GM15510 (cell line): ENCODE measurements around the gene CD1C.

Experiments used
- POLR2A ChIP-seq: IDR thresholded peaks from 3 replicates; pipeline ENCODE4 v1.6.1; 2011; ENCODE audit warnings: borderline replicate concordance; ENCODE audit not compliant: insufficient read length; ENCODE audit errors: extremely low read depth

The CD1C gene

GRCh38 chr1:158323866-158324265 is 34.1 kb downstream of the CD1C start:
- TF ChIP-seq POLR2A: no peak

- TF ChIP-seq POLR2A: no peak
Measured at GRCh38 chr1:158324395-158324794, 34.7 kb downstream of the CD1C start.

DNA sequence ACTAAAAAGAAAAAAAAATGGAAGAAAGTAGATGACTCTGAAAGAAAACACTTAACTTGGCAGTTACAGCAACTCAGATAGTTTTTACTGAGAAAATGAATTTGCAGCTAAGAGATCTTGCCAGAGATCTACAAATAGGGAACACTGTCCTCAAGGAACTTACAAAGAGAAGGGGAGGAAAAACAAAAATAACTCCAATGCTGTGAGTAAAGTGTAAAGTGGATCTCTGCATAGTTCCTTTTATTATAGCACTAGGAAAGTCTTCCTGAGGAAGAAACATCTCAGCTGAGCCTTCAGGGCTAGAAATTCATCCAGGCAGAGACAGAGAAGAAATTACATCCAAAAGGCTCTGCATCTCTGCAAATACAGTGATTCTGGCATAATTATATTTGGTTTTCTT is 37.8 kb downstream of the CD1C start:
- no peak for TF ChIP-seq POLR2A

DNA sequence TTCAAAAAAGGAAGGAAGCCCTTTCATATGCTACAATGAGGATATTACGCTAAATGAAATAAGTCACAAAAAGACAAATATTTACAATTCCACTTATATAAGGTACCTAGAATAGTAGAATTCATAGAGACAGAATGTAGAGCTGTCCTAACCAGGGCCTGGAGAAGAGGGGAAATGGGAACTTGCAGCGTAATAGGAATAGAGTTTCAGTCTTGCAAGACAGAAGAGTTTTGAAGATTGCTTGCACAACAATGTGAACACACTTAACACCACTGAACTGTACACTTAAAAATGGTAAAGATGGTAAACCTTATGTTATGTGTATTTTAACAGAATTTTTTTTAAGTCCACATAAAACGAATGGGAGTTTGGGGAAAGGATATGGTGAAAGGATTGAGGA is 38.7 kb downstream of the CD1C start:
- no peak for TF ChIP-seq POLR2A

- no peak for TF ChIP-seq POLR2A
Measured at GRCh38 chr1:158329300-158329699, 39.6 kb downstream of the CD1C start.

DNA sequence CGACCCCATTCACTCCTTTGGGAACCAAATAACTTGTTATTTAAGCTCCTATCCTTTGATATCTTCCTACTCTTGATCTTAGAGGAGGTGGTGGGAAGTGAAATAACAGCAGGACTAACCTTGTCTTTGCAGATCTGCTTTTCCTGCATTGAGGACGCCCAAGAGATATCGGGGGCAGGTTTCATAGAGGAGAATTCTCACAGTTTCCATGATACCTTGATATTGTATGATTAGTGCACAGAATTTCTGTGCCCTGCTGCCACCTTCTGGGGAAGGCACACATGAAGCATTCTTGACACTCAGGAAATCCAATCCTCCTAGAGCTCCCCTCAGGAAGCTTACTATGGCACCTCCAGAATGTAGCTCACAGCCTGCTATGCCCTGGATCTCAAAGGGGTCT is 40.0 kb downstream of the CD1C start:
- no peak for TF ChIP-seq POLR2A

DNA sequence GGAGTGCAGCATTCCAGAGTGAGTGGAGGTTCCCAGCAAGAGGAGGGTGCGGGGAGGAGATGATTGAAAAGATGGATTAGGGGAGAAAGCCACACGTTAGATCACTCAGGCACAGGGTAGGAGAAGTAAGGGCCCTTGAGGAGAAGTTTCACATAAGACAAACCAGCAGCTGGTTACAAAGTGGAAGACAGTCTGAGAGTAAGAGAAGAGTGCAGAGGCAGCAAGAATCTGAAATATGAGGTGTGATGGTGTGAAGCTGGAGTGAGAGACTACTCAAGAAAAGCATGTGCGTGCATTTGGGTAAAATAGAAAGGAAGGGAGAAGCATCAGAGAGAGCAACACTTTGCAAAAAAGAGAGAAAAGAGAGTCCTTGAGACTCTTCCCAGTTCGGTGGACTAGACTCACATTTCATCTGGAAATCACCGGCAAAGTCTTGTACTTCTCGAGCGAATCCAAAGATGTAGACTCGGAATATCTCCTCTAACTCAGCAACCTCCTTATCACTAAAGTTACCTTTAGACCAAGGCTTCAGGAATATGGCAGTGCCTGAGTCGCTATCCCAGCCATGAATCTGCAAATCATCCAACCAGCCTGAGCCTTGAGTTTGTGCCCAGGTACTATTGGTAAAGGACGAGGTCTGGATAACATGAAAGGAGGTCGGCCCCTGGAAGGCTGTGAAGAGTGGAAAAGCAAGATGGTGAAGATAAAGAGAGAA is 40.8 kb downstream of the CD1C start:
- no peak for TF ChIP-seq POLR2A

GRCh38 chr1:158331106-158331425 is 41.3 kb downstream of the CD1C start:
- TF ChIP-seq POLR2A: no peak

DNA sequence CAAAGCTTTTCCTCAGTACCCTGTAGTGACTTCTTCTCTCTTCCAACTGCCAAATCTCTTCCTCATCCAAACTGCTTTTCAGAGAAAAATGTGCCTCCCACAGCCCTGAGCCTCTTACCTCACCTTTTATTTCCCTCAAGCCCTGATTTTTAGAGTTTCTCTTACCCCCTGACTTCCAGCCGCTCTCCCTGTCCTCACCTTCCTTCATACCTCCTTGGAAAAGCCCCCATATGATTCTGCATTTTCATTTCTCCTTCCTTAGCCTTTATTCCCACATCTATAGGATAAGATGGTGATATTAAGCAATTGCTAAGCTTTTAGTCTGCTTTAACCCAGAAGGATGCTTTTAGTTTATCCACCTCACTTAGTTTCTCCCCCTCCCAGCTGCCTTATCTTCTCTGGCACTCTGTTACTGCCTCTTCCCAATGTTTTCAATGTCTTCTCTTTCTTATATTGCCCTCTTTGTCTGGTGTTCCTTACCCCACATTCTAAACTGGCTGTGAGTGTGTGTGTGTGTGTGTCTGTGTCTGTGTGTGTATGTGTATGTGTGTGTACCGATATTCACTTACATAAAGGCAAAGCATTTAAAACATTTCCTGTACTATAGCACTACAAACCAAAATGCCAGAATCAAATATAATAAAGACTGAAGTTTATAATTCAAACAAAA is 41.9 kb downstream of the CD1C start, which contains the start of gene CD1B:
Gene CD1B, minus strand, starts transcription at position 51 of the 670 bp plus-strand sequence. CDS start 108 bp downstream, outside the sequence.
- no peak for TF ChIP-seq POLR2A

DNA sequence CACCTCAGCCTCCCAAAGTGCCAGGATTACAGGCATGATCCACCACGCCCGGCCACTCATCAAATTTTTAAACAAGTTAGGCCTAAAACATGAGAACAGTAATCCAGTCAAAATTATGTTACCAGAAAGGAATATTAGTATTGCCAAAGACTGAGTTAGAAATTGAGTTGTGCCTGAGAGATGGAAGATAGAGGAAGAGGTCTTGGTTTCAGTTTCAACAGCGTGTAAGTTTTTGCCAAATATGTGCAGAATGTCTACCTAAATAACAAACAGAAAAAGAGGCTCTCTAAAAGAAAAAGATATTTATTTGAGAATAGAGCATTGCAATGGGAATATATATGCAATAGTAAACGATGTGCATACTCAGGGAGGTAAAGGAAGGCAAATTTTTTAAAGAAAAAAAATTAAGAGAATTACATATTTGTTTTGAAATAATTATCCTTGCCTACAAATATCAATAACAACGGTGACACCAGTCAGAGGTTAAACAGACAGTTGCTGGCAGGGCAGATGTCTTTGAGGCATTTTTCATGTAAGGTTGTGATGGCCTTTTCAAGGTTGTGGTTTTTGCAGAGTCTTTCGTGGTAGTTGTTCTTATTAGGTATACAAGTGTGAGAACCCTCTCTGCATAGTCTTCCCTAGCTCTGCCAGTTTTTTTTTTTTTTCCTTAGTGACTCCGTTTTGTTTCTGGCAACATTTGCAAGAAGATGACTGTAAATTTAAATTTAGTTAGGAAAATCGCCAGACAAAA is 43.9 kb downstream of the CD1C start:
- TF ChIP-seq POLR2A: no peak

DNA sequence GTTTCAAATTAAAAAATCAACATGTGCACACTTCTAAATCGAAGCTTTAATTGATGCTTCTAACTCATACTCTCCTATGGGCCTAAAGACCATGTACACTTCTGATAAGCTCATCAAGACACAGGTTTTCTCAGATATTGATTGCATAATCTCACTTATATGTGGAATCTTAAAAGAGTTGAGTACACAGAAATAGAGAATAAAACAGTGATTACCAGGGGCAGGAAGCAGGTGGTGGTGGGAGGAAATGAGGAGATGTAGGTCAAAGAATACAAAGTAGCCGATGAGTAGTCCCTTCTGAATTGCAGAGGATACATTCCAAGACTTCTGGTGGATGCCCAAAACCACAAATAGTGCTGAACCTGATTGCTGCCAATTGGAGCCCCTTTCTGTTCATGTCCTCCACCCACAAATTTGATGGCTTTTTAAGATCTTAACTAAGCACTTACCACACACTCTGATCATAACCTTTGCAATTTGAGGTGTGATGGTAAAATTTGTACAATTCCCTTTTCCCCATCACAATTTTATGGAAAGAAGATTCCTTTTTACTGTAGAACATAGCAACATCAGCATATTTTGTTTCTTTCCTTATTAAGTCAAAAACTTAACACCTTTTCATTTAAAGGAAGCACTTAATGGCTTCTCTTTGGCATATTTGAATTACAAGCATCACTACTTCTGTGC is 44.9 kb downstream of the CD1C start:
- no peak for TF ChIP-seq POLR2A

DNA sequence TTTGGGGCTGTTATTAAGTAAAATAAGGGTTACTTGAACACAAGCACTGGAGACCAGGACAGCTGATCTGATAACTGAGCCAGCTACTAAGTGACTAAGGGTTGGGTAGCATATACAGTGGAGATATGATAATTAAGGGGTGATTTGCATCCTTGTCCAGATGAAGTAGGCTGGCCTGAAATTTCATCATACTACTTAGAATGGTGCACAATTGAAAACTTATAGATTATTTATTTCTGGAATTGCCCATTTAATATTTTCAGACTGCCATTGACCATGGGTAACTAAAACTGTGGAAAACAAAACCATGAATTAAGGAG is 45.5 kb downstream of the CD1C start:
- TF ChIP-seq POLR2A: no peak
